ENCODE results near the gene FAM47E.

The FAM47E gene

DNA sequence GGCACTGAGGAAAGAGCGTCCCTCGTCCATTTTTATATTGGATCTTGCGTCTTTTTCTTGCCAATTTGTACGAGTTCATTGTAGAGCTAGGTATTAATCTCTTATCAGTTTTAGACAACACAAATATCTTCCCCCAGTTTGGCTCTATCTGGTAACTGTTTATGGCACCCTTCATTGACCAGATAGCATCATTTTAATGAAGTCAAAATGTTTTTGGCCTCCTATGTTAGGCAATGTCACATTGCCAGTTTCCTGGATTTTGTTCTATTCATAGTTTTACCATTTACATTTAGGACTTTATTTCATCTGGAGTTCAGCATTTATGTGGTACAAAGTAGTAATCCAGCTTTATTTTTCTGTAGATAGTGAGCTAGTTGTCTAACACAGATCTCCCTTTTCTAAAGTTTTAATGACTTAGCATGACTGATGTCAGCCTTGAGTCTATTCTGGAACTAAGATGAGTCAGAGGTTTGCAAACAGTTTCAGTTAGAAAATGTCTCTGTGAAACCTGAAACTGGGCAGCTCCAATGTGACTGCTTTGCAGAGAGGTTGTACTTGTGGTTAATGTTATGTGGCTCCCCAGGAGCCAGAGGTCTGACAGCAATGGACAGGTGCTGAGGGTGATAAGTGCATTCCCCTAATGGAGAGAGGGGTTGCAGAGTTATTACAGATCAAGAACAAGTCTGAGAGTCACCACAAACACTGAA lies 49.7 kb downstream of the FAM47E start:
- H3K27ac ChIP-seq (ENCODE audit: low read length) = no peak overlapping the region
- no peak overlapping the region for H3K4me3 ChIP-seq (ENCODE audit: low read depth in 1 of 2, low read length in 2 of 2)
- H3K4me2 ChIP-seq (ENCODE audit: insufficient read depth, low read length) = no peak overlapping the region
- H2AFZ ChIP-seq (ENCODE audit: low read depth, low read length) = no peak overlapping the region
- no peak for DNase-seq
- H3K4me1 ChIP-seq (ENCODE audit: insufficient read depth, low read length) = peaks cover 8% of the 10 kb centered on the region
- TF ChIP-seq, protein P1, sequence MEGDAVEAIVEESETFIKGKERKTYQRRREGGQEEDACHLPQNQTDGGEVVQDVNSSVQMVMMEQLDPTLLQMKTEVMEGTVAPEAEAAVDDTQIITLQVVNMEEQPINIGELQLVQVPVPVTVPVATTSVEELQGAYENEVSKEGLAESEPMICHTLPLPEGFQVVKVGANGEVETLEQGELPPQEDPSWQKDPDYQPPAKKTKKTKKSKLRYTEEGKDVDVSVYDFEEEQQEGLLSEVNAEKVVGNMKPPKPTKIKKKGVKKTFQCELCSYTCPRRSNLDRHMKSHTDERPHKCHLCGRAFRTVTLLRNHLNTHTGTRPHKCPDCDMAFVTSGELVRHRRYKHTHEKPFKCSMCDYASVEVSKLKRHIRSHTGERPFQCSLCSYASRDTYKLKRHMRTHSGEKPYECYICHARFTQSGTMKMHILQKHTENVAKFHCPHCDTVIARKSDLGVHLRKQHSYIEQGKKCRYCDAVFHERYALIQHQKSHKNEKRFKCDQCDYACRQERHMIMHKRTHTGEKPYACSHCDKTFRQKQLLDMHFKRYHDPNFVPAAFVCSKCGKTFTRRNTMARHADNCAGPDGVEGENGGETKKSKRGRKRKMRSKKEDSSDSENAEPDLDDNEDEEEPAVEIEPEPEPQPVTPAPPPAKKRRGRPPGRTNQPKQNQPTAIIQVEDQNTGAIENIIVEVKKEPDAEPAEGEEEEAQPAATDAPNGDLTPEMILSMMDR (IDR thresholded peaks at IDR 0.05; ENCODE audit: borderline replicate concordance, extremely low read depth, low read length, poor library complexity, severe bottlenecking) = no peak
- TF ChIP-seq EZH2 (IDR thresholded peaks at IDR 0.05; ENCODE audit: borderline replicate concordance, low read depth, low read length, severe bottlenecking) = no peak
- no peaks in the 10 kb centered on the region for H3K36me3 ChIP-seq (ENCODE audit: insufficient read depth, low read length)
- no peak overlapping the region for H3K9ac ChIP-seq (ENCODE audit: low read depth, low read length)
- H3K9me3 ChIP-seq (ENCODE audit: insufficient read depth, low read length, severe bottlenecking) = peaks cover 3% of the 10 kb centered on the region
- no peaks in the 10 kb centered on the region for H3K79me2 ChIP-seq (ENCODE audit: insufficient read depth, low read length)
- no peaks in the 10 kb centered on the region for H4K20me1 ChIP-seq (ENCODE audit: insufficient read depth, low read length)
- H3K27me3 ChIP-seq (ENCODE audit: insufficient read depth, low read length, poor library complexity) = no peaks in the 10 kb centered on the region
- peak; percentile 31; the same call in 2 of the 3 replicates for ATAC-seq (ENCODE audit: insufficient read depth, low read depth)

DNA sequence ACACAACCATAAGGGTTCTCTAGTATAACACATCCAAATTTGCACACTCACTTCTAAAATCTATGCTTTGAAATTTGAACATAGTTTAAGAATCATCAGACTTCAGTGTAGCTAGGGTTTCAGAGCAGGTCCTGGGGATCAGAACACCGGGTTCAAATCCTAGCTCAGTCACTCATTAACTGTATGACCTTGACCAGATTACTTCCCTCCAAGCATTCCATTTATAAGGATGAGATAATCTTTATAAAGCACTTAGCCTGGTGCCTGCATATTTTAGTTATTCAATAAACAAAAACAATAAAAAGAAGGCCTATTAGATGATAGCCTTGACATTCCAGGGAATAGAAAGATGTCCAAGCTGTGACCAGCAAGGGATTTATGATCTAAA lies 50.2 kb downstream of the FAM47E start:
- Histone ChIP-seq H3K9me3 (ENCODE audit: insufficient read depth, low read length, severe bottlenecking) (peaks cover 3% of the 10 kb centered on the region), H3K27me3 (ENCODE audit: insufficient read depth, low read length, poor library complexity) (no peaks in the 10 kb centered on the region), H2AFZ (ENCODE audit: low read depth, low read length) (no peak overlapping the region), H3K4me1 (ENCODE audit: insufficient read depth, low read length) (peaks cover 8% of the 10 kb centered on the region), H3K9ac (ENCODE audit: low read depth, low read length) (no peak overlapping the region), H3K4me3 (ENCODE audit: low read depth in 1 of 2, low read length in 2 of 2) (no peak overlapping the region), H3K27ac (ENCODE audit: low read length) (no peak overlapping the region), H3K79me2 (ENCODE audit: insufficient read depth, low read length) (no peaks in the 10 kb centered on the region), H3K4me2 (ENCODE audit: insufficient read depth, low read length) (no peak overlapping the region), H4K20me1 (ENCODE audit: insufficient read depth, low read length) (no peaks in the 10 kb centered on the region), H3K36me3 (ENCODE audit: insufficient read depth, low read length) (no peaks in the 10 kb centered on the region)
- no peak for ATAC-seq (ENCODE audit: insufficient read depth, low read depth)
- no peak for TF ChIP-seq EZH2 (IDR thresholded peaks at IDR 0.05; ENCODE audit: borderline replicate concordance, low read depth, low read length, severe bottlenecking)
- TF ChIP-seq, protein P1 (IDR thresholded peaks at IDR 0.05; ENCODE audit: borderline replicate concordance, extremely low read depth, low read length, poor library complexity, severe bottlenecking) = no peak
- DNase-seq = no peak

DNA sequence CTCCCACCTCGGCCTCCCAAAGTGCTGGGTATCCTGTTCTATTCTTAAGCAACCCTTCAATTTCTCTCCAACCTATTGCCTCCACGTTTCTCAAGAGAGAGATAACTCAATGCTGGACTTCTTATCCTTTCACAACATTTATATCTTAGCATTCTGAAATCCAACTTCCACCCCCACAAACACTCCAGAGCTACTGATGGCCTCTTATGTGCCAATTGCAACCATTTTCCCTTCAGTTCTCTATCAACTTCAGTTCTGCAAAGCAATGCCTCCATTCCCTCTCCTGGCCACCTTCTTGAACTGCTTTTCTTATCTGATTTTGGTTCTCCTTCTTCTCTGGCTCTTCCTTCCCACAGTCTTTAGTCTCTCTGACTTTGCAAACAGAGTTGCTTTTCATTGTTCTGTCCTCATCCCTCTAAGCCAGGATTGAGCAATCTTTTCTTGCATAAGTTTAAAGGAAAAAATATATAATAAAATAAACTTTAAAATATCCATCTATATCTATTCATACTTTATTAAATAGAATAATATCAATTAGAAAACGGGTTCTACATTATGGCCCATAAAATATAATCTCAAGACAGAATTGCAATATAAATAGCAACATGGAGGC lies 51.4 kb downstream of the FAM47E start:
- no peaks in the 10 kb centered on the region for H4K20me1 ChIP-seq (ENCODE audit: insufficient read depth, low read length)
- no peak overlapping the region for H3K4me3 ChIP-seq (ENCODE audit: low read depth in 1 of 2, low read length in 2 of 2)
- no peaks in the 10 kb centered on the region for H3K9me3 ChIP-seq (ENCODE audit: insufficient read depth, low read length, severe bottlenecking)
- no peak overlapping the region for H2AFZ ChIP-seq (ENCODE audit: low read depth, low read length)
- ATAC-seq (ENCODE audit: insufficient read depth, low read depth) (no peak), DNase-seq (no peak)
- no peaks in the 10 kb centered on the region for H3K27me3 ChIP-seq (ENCODE audit: insufficient read depth, low read length, poor library complexity)
- H3K4me2 ChIP-seq (ENCODE audit: insufficient read depth, low read length) = no peak overlapping the region
- TF ChIP-seq, protein P1 (IDR thresholded peaks at IDR 0.05; ENCODE audit: borderline replicate concordance, extremely low read depth, low read length, poor library complexity, severe bottlenecking) = no peak
- TF ChIP-seq EZH2 (IDR thresholded peaks at IDR 0.05; ENCODE audit: borderline replicate concordance, low read depth, low read length, severe bottlenecking) = no peak
- no peaks in the 10 kb centered on the region for H3K36me3 ChIP-seq (ENCODE audit: insufficient read depth, low read length)
- H3K4me1 ChIP-seq (ENCODE audit: insufficient read depth, low read length) = peaks cover 8% of the 10 kb centered on the region
- no peak overlapping the region for H3K9ac ChIP-seq (ENCODE audit: low read depth, low read length)
- H3K79me2 ChIP-seq (ENCODE audit: insufficient read depth, low read length) = no peaks in the 10 kb centered on the region
- no peak overlapping the region for H3K27ac ChIP-seq (ENCODE audit: low read length)

Data from DND-41 (cell line).